HL-60 (cell line): ENCODE measurements around the gene LRMDA.

Source experiments
- DNase-seq, 2 experiments: peaks; one replicate each; pipeline ENCODE4 v3.0.0-alpha.2; 2010 to 2020; ENCODE audit warnings: low read depth in 1 of 2, low spot score in 1 of 2
- H3K27ac ChIP-seq: fragments of 250-450 bp; sonication (Bioruptor Pico); replicated peaks from 2 replicates; pipeline ENCODE4 v1.5.1; 2020; ENCODE audit warnings: mild to moderate bottlenecking, moderate library complexity
- H3K27me3 ChIP-seq: fragments of 250-450 bp; sonication (Bioruptor Pico); 2 replicates; pipeline ENCODE4 v1.5.1; 2021; ENCODE audit warnings: mild to moderate bottlenecking, moderate library complexity; ENCODE audit not compliant: insufficient read depth, poor library complexity, severe bottlenecking
- H3K4me3 ChIP-seq: replicated peaks from 2 replicates; pipeline ENCODE4 v1.5.1; 2011; ENCODE audit warnings: mild to moderate bottlenecking, control low read depth, low read length; ENCODE audit not compliant: insufficient read depth
- CTCF ChIP-seq: IDR thresholded peaks from one replicate; pipeline ENCODE4 v1.5.1; 2011; ENCODE audit warnings: low read length, control low read depth, inconsistent platforms; ENCODE audit not compliant: insufficient read depth
- GABPA ChIP-seq: IDR thresholded peaks from 2 replicates; pipeline ENCODE4 v1.6.1; 2012; ENCODE audit warnings: low read depth
- POLR2AphosphoS5 ChIP-seq: IDR thresholded peaks from 2 replicates; pipeline ENCODE4 v1.6.1; 2012; ENCODE audit warnings: low read depth
- REST ChIP-seq: IDR thresholded peaks from 2 replicates; pipeline ENCODE4 v1.6.1; 2012; ENCODE audit warnings: low read depth; ENCODE audit not compliant: insufficient replicate concordance
- SPI1 ChIP-seq: IDR thresholded peaks from 2 replicates; pipeline ENCODE4 v1.6.1; 2012; ENCODE audit warnings: low read depth, mild to moderate bottlenecking, borderline replicate concordance

Gene LRMDA

GRCh38 chr10:75433216-75433615 lies 1.8 kb downstream of the LRMDA start:
- DNase-seq = no peak
- no peak for TF ChIP-seq GABPA
- no peak for TF ChIP-seq REST
- no peak for TF ChIP-seq SPI1
- TF ChIP-seq CTCF = no peak
- TF ChIP-seq POLR2AphosphoS5 = no peak
- Histone ChIP-seq H3K27ac (no peak overlapping the region), H3K27me3 (no peaks in the 10 kb centered on the region), H3K4me3 (no peak overlapping the region)

- Histone ChIP-seq H3K27ac (no peak overlapping the region), H3K27me3 (no peaks in the 10 kb centered on the region), H3K4me3 (no peak overlapping the region)
- DNase-seq = peak in 1 of 2 experiments; percentile 34
- TF ChIP-seq CTCF = no peak
- no peak for TF ChIP-seq REST
- no peak for TF ChIP-seq SPI1
- no peak for TF ChIP-seq POLR2AphosphoS5
- TF ChIP-seq GABPA = no peak
Measured at GRCh38 chr10:75434291-75434690, 2.9 kb downstream of the LRMDA start.

GRCh38 chr10:75435291-75435690 lies 3.9 kb downstream of the LRMDA start:
- no peak for DNase-seq
- Histone ChIP-seq H3K4me3 (no peak overlapping the region), H3K27ac (no peak overlapping the region), H3K27me3 (no peaks in the 10 kb centered on the region)
- no peak for TF ChIP-seq REST
- no peak for TF ChIP-seq POLR2AphosphoS5
- TF ChIP-seq GABPA = no peak
- TF ChIP-seq SPI1 = no peak
- no peak for TF ChIP-seq CTCF
